GM12864 (cell line): ENCODE results near the gene SRR.
A peak's percentile ranks its signal among the peaks of the same experiment; 100 is the strongest.

Experiments used
- DNase-seq: peaks from one replicate; pipeline ENCODE4 v3.0.0-alpha.2; 2011; ENCODE audit warnings: low read depth
- H3K4me3 ChIP-seq: 2 replicates; pipeline ENCODE4 v1.5.1; 2011; ENCODE audit warnings: mild to moderate bottlenecking, low read depth, low read length, control low read depth
- TF ChIP-seq, protein P1 (sequence below): IDR thresholded peaks from 2 replicates; pipeline ENCODE4 v1.5.1; 2011; ENCODE audit warnings: low read depth, mild to moderate bottlenecking, moderate library complexity, low read length, control low read depth, inconsistent platforms; ENCODE audit errors: missing control alignments

The SRR gene

GRCh38 chr17:2266045-2266864, 37.5 kb upstream of the SRR start:
- peak overlapping the region; percentile 3; the same call in 1 of the 2 replicates for H3K4me3 ChIP-seq
- peak; percentile 92 for DNase-seq
- TF ChIP-seq, protein P1, sequence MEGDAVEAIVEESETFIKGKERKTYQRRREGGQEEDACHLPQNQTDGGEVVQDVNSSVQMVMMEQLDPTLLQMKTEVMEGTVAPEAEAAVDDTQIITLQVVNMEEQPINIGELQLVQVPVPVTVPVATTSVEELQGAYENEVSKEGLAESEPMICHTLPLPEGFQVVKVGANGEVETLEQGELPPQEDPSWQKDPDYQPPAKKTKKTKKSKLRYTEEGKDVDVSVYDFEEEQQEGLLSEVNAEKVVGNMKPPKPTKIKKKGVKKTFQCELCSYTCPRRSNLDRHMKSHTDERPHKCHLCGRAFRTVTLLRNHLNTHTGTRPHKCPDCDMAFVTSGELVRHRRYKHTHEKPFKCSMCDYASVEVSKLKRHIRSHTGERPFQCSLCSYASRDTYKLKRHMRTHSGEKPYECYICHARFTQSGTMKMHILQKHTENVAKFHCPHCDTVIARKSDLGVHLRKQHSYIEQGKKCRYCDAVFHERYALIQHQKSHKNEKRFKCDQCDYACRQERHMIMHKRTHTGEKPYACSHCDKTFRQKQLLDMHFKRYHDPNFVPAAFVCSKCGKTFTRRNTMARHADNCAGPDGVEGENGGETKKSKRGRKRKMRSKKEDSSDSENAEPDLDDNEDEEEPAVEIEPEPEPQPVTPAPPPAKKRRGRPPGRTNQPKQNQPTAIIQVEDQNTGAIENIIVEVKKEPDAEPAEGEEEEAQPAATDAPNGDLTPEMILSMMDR, result no peak

DNA sequence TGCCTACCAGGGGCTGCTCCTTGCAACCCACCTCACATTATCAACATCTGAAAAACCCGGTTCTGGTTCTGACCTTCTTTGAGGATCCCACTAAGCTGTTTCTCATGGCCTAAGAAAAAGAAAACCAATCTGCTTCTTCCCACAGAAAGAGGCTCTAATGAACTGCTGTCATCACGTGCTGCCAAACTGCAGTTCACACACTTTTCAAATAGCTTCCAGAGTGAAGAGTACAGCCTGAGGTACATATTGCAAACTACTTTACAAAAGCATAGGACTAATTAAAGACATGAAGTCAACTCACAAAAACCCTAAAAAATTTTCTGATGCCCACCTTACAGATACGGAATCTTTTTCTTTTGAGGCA, 36.9 kb upstream of the SRR start:
- peak; percentile 42 for DNase-seq
- no peak overlapping the region; the same call in 1 of the 2 replicates for H3K4me3 ChIP-seq
- TF ChIP-seq, protein P1, result no peak

DNA sequence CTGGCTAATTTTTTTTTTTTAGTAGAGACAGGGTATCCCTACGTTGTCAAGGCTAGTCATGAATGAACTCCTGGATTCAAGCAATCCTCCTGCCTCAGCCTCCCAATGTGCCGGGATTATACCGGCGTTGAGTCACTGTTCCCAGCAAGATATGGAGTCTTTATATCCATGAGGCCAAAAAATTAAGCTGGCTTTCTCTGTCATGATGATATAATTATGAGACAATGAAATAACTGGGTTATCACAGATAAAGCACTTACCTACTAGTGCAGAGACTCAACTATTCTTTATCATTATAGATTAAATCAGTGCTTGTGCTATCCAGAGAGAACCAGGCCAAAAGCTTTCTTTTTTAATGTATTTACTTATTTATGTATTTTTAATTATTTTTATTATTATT, 36.4 kb upstream of the SRR start:
- TF ChIP-seq, protein P1, result no peak
- H3K4me3 ChIP-seq, result no peak overlapping the region; the same call in 1 of the 2 replicates
- DNase-seq, result no peak

DNA sequence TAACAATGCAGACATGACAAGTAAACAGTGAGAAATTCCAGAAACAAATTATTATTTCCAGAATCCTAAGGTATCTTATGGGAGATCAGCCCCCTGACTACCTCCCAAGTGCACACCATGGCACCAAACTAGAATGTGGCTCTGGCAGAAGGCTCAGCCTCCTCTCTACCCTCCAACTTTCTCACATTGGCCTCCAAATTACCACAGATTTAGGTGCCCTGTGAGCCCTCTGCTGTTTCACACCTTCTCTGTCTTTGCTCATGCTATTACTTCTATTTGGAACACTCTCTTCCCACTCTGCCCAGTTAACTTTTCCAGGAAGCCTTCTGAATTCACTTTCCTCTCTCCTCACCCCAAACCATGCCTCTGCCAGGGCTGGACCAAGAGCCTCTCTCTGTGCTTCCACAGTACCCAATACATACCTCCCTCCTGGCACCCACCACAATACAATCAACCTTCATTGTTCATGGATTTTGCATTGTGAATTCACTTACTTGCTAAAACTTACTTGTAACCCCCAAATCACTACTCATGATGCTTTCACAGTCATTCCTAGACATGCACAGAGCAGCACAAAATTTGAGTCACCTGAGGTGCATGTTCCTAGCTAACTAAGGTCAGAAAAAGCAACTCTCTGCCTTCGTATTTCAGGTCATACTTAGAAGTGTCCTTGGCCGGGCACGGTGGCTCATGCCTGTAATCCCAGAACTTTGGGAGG, 31.6 kb upstream of the SRR start:
- H3K4me3 ChIP-seq, result no peak overlapping the region
- TF ChIP-seq, protein P1, result no peak
- DNase-seq, result no peak

GRCh38 chr17:2274414-2274813, 29.3 kb upstream of the SRR start:
- TF ChIP-seq, protein P1, result no peak
- no peak overlapping the region for H3K4me3 ChIP-seq
- no peak for DNase-seq

DNA sequence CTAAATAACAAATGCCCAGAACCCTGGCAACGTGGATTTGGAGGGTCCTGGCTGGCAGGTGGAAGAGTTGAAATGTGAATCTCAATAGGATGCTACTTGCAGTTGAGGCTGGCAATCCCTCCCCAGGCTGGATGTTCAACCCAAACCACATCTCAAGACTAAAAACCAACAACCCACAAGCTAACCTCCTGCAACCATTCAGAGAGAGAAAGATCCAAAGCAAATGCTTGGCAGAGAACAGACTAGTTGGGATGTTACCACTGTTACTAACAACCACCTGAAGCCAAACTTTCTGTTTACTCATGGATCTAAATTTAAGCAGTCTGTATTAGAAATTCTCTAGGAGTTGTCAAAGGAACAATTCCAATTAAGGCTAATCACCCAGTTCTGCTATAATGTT, 28.0 kb upstream of the SRR start:
- no peak for DNase-seq
- H3K4me3 ChIP-seq, result no peak overlapping the region
- TF ChIP-seq, protein P1, result no peak
